K562 (cell line): ENCODE measurements around the gene GABBR1. TPM values are rescaled to one million over a fixed set of nuclear protein-coding genes. Genes with fewer than 3 reads are reported as not detected.

Experiments used
- ATAC-seq: fragments of 200-7000 bp; cut with Tn5 transposase; 3 replicates; pipeline ENCODE4 v1.9.1; 2020; ENCODE audit warnings: moderate library complexity
- BruUV-seq: library from RNA; stranded (reverse); fragments of 400-500 nt; replicated peaks from 2 replicates; lab custom pipeline; 2021; lab: Mats Ljungman, UMichigan
- CTCF ChIA-PET: fragments of 300-600 bp; formaldehyde crosslinking; extraction: SDS; loops from one replicate; lab custom pipeline; 2021; ENCODE audit warnings: low intra/inter-chr PET ratio; lab: Yijun Ruan, JAX
- POLR2A ChIA-PET: fragments of 300-600, 350-650 bp; sonication (Branson Sonifier 250); formaldehyde crosslinking; extraction: SDS; loops from one replicate; lab custom pipeline; 2021; ENCODE audit warnings: antibody characterized with exemption, inconsistent platforms; lab: Yijun Ruan, JAX
- DNase-seq, 4 experiments: peaks; one replicate each; pipeline versions ENCODE4 v3.0.0 to v3.0.0-alpha.2; 2011 to 2018; ENCODE audit warnings: low spot score in 3 of 4, mixed read lengths in 3 of 4; ENCODE audit errors: extremely low read depth in 1 of 4
- FAIRE-seq: peaks from 2 replicates; lab custom pipeline; 2011; peaks lifted over from hg19 to GRCh38; lab: Jason Lieb, UNC
- H2AFZ ChIP-seq: 2 replicates; pipeline ENCODE4 v1.6.0; 2011; ENCODE audit warnings: low read depth, low read length, control low read depth, inconsistent platforms
- H3K27ac ChIP-seq: fragments of 200-600 bp; 3 replicates; pipeline ENCODE4 v1.8.0; 2011; ENCODE audit warnings: low read depth, mild to moderate bottlenecking, control low read depth, inconsistent platforms, low read length, moderate library complexity, mixed read lengths; ENCODE audit errors: extremely low read depth
- H3K27me3 ChIP-seq, 2 experiments: fragments of 300-600 bp in 1 of 2; 2 replicates in 1 of 2; 3 replicates in 1 of 2; pipeline versions ENCODE4 v1.6.0 to v1.8.0; 2011; ENCODE audit warnings: inconsistent platforms in 2 of 2, low read length in 2 of 2, mild to moderate bottlenecking in 1 of 2, mixed read lengths in 1 of 2, moderate library complexity in 1 of 2; ENCODE audit not compliant: control insufficient read depth in 2 of 2, insufficient read depth in 2 of 2
- H3K36me3 ChIP-seq: fragments of 300-600 bp; 3 replicates; pipeline ENCODE4 v1.8.0; 2011; ENCODE audit warnings: mild to moderate bottlenecking, low read length, inconsistent platforms; ENCODE audit not compliant: control insufficient read depth, insufficient read depth
- H3K4me1 ChIP-seq, 2 experiments: fragments of 200-600 bp in 1 of 2; replicated peaks in 1 of 2; 2 replicates in 1 of 2; 3 replicates in 1 of 2; pipeline versions ENCODE4 v1.5.1 to v1.8.0; 2011; ENCODE audit warnings: inconsistent platforms in 2 of 2, low read length in 2 of 2, mild to moderate bottlenecking in 1 of 2, mixed read lengths in 1 of 2, moderate library complexity in 1 of 2; ENCODE audit not compliant: control insufficient read depth in 2 of 2, insufficient read depth in 2 of 2
- H3K4me2 ChIP-seq: 2 replicates; pipeline ENCODE4 v1.6.1; 2011; ENCODE audit warnings: low read length, control low read depth, inconsistent platforms, mixed read lengths; ENCODE audit not compliant: insufficient read depth
- H3K4me3 ChIP-seq: fragments of 200-600 bp; sonication (generic), shearing (Covaris generic); 2 replicates; pipeline ENCODE4 v1.5.1; 2016; ENCODE audit warnings: control low read depth, inconsistent platforms
- H3K79me2 ChIP-seq: fragments of 200-600 bp; 3 replicates; pipeline ENCODE4 v1.8.0; 2011; ENCODE audit warnings: low read length, inconsistent platforms; ENCODE audit not compliant: control insufficient read depth, insufficient read depth
- H3K9ac ChIP-seq, 2 experiments: 2 replicates each; pipeline versions ENCODE4 v1.6.0 to v1.6.1; 2011; ENCODE audit warnings: low read depth in 2 of 2, low read length in 2 of 2, control low read depth in 1 of 2, inconsistent platforms in 1 of 2, mild to moderate bottlenecking in 1 of 2, mixed read lengths in 1 of 2; ENCODE audit not compliant: insufficient read depth in 1 of 2
- H3K9me1 ChIP-seq: one replicate; pipeline ENCODE4 v1.6.0; 2011; ENCODE audit warnings: inconsistent platforms, mild to moderate bottlenecking, low read length, moderate library complexity; ENCODE audit not compliant: control insufficient read depth, insufficient read depth
- H3K9me3 ChIP-seq: replicated peaks from 2 replicates; pipeline ENCODE4 v1.5.1; 2011; ENCODE audit warnings: low read depth, low read length, inconsistent platforms; ENCODE audit not compliant: control insufficient read depth, insufficient read depth
- H4K20me1 ChIP-seq: replicated peaks from 2 replicates; pipeline ENCODE4 v1.6.1; 2011; ENCODE audit warnings: low read length, inconsistent platforms, mixed read lengths; ENCODE audit not compliant: control insufficient read depth, insufficient read depth
- C11orf30 ChIP-seq: fragments of 450-650 bp; IDR thresholded peaks from 2 replicates; pipeline ENCODE4 v1.6.1; 2016; ENCODE audit warnings: low read depth, mild to moderate bottlenecking
- CTCF ChIP-seq, 3 experiments: IDR thresholded peaks in 2 of 3; conservative IDR thresholded peaks in 1 of 3; 2 replicates each; pipeline ENCODE4 v1.5.1; 2011 to 2012; ENCODE audit warnings: low read length in 3 of 3, mild to moderate bottlenecking in 3 of 3, control low read depth in 2 of 3, improper control_type of control experiment in 1 of 3, inconsistent platforms in 1 of 3, low read depth in 1 of 3, mixed read lengths in 1 of 3, moderate library complexity in 1 of 3; ENCODE audit not compliant: insufficient read depth in 2 of 3
- ERF ChIP-seq: fragments of 450-650 bp; formaldehyde crosslinking; IDR thresholded peaks from 2 replicates; pipeline ENCODE4 v1.4.0; 2020; ENCODE audit warnings: mild to moderate bottlenecking, mixed read lengths
- ETV5 ChIP-seq: sonication (generic); formaldehyde crosslinking; IDR thresholded peaks from 2 replicates; pipeline ENCODE4 v1.4.0; 2020; ENCODE audit warnings: low read depth, mild to moderate bottlenecking, missing genetic modification reagents
- MLLT1 ChIP-seq, 2 experiments: fragments of 450-650 bp; IDR thresholded peaks; 2 replicates each; pipeline ENCODE4 v1.6.1; 2016
- REST ChIP-seq, 2 experiments: fragments of 450-650 bp; formaldehyde crosslinking in 1 of 2; IDR thresholded peaks; 2 replicates each; pipeline versions ENCODE4 v1.4.0 to v1.6.1; 2014 to 2020; ENCODE audit warnings: mild to moderate bottlenecking in 2 of 2, borderline replicate concordance in 1 of 2, low read depth in 1 of 2
- RFX5 ChIP-seq: IDR thresholded peaks from 2 replicates; pipeline ENCODE4 v1.6.1; 2011; ENCODE audit warnings: low read depth, mild to moderate bottlenecking, improper control_type of control experiment, low read length
- SMC3 ChIP-seq: conservative IDR thresholded peaks from 2 replicates; pipeline ENCODE4 v1.6.1; 2011; ENCODE audit warnings: low read depth, low read length, improper control_type of control experiment; ENCODE audit not compliant: insufficient read depth
- WGBS: fragments of 100-300 bp; shearing (Covaris generic); methylation state at CpG from one replicate; pipeline ENCODE4 v1.1.6; 2016; ENCODE audit warnings: low coverage, mixed read lengths; ENCODE audit not compliant: insufficient coverage; ENCODE audit errors: missing lambda C conversion rate; 5-methylcytosine and 5-hydroxymethylcytosine counted together
- in situ Hi-C: fragments of 300-500 bp; cut with MboI; formaldehyde crosslinking; loops from 4 replicates; pipeline ENCODE4 v1.15.0; 2018; ENCODE audit warnings: inconsistent platforms, mixed read lengths
- intact Hi-C: fragments of 100-400 bp; cut with micrococcal nuclease; formaldehyde crosslinking; loops from 2 replicates; pipeline ENCODE4 v1.14.2; 2022
- polyA plus RNA-seq, 8 experiments: library from polyadenylated mRNA; depleted of rRNA in 4 of 8; stranded (reverse) in 5 of 8; unstranded in 3 of 8; fragments of >200 nt; fragmentation: Nextera tagmentation in 2 of 8; fragmentation: Illumina TruSeq in 1 of 8; extraction: Ambion mirVana in 2 of 8; extraction: Trizol in 1 of 8; gene quantifications; 2 replicates each; pipeline versions ENCODE4 v1.2.1 to v1.2.3, GENCODE V29; 2011 to 2014; ENCODE audit warnings: inconsistent platforms in 1 of 8, missing spikeins in 1 of 8
- total RNA-seq, 7 experiments: library from RNA; depleted of rRNA in 6 of 7; stranded (reverse); fragments of >200 nt in 6 of 7; fragmentation: Illumina TruSeq in 2 of 7; extraction: Trizol in 2 of 7; gene quantifications; 2 replicates each; pipeline versions ENCODE4 v1.2.1 to v1.2.3, GENCODE V29; 2011 to 2021; ENCODE audit warnings: low replicate concordance in 1 of 7

GABBR1 gene
- total and polyA plus RNA-seq, 9 of the 15 experiments (the other 6 are each of a cell fraction or from before 2014, with no cell fraction given), result 2.2 to 48.3 (median 20.8) TPM

GRCh38 chr6:29647927-29648642 is 15.1 kb upstream of the GABBR1 start:
- Histone ChIP-seq H3K9ac (no peak overlapping the region), H3K4me3 (no peak overlapping the region), H3K9me3 (no peaks in the 10 kb centered on the region), H3K4me1 (peaks cover 0 to 3% of the 10 kb centered on the region in 2 experiments; a peak in 2 of 5 replicates), H4K20me1 (no peaks in the 10 kb centered on the region), H3K9me1 (no peaks in the 10 kb centered on the region), H3K4me2 (no peak overlapping the region), H2AFZ (no peak overlapping the region), H3K79me2 (no peaks in the 10 kb centered on the region), H3K27me3 (no peaks in the 10 kb centered on the region), H3K27ac (no peak overlapping the region), H3K36me3 (no peaks in the 10 kb centered on the region)
- 77% methylated on average over 23 of the region's 23 CpGs for WGBS
- CTCF ChIA-PET, result interaction anchor here (0.6 to 1.2 kb wide), 4 partner anchors 90 to 405 kb away, joined by 3 to 4 read pairs (median 4); no protein-coding TSS in a partner anchor
- no TSS peak for BruUV-seq
- in situ Hi-C loops, result no loop called here
- POLR2A ChIA-PET, result interaction anchor here (0.7 to 1.3 kb wide), 4 partner anchors 14 to 213 kb away, joined by 3 to 7 read pairs (median 3); partner anchors contain the start of gene GABBR1
- intact Hi-C loops, result loop anchor here (10.0 kb wide), 1 partner anchor 177 kb away; the partner anchor contains the start of gene HLA-G
- ATAC-seq, result peak; percentile 35; the same call in 1 of the 3 replicates
- peak in 3 of 4 experiments; percentile 38 to 45 (median 43) for DNase-seq
- FAIRE-seq, result peak; percentile 74
- 0 out of 2 replicates have a peak, but pooled peaks have one; percentile 12 for TF ChIP-seq SMC3
- TF ChIP-seq MLLT1 (IDR thresholded peaks at IDR 0.05), result peak in 1 of 2 experiments; percentile 75; a peak in 2 of 4 replicates
- TF ChIP-seq C11orf30, result no peak
- peak; percentile 54; the same call in 1 of the 2 replicates for TF ChIP-seq RFX5
- TF ChIP-seq ERF, result no peak
- no peak for TF ChIP-seq ETV5 (CRISPR knock-in tag)
- peak; percentile 26; the same call in 1 of the 2 replicates for TF ChIP-seq REST (IDR thresholded peaks at IDR 0.05; ENCODE audit: borderline replicate concordance)
- TF ChIP-seq REST (CRISPR knock-in tag; IDR thresholded peaks at IDR 0.05; ENCODE audit: low read depth), result no peak
- TF ChIP-seq CTCF (IDR thresholded peaks at IDR 0.05 in 2 of 3, conservative IDR thresholded peaks at IDR 0.05 in 1 of 3; ENCODE audit: insufficient read depth in 2 of 3, low read depth in 1 of 3, low read length in 3 of 3), result peak; percentile 57 to 75 (median 68); a peak in 5 of 6 replicates
